Omental fat pad (tissue), 4 donors: ENCODE measurements around the gene PRAC2. TPM values are rescaled to one million over a fixed set of nuclear protein-coding genes. Genes with fewer than 3 reads are reported as not detected.

Experiments used
- ATAC-seq: fragments of 150-250 bp; one replicate; pipeline ENCODE4 v1.9.1; 2016; ENCODE audit warnings: mild to moderate bottlenecking, moderate library complexity; ENCODE audit not compliant: low FRiP score
- DNase-seq: peaks from one replicate; pipeline ENCODE4 v3.0.0-alpha.2; 2019; ENCODE audit warnings: low spot score
- total RNA-seq, 4 donors: library from RNA; depleted of rRNA; stranded (reverse); fragments of >200 nt; gene quantifications; one replicate each; pipeline ENCODE4 v1.1.0, GENCODE V29; 2016
- TF ChIP-seq, protein P1 (sequence below), 3 donors: fragments of 450-650 bp; IDR thresholded peaks; one replicate each; pipeline ENCODE4 v1.5.1; 2016 to 2017; ENCODE audit warnings: antibody characterized with exemption in 3 of 3, mild to moderate bottlenecking in 3 of 3, moderate library complexity in 2 of 3

The PRAC2 gene
- total RNA-seq, 4 donors from 2014 or later: not detected

DNA sequence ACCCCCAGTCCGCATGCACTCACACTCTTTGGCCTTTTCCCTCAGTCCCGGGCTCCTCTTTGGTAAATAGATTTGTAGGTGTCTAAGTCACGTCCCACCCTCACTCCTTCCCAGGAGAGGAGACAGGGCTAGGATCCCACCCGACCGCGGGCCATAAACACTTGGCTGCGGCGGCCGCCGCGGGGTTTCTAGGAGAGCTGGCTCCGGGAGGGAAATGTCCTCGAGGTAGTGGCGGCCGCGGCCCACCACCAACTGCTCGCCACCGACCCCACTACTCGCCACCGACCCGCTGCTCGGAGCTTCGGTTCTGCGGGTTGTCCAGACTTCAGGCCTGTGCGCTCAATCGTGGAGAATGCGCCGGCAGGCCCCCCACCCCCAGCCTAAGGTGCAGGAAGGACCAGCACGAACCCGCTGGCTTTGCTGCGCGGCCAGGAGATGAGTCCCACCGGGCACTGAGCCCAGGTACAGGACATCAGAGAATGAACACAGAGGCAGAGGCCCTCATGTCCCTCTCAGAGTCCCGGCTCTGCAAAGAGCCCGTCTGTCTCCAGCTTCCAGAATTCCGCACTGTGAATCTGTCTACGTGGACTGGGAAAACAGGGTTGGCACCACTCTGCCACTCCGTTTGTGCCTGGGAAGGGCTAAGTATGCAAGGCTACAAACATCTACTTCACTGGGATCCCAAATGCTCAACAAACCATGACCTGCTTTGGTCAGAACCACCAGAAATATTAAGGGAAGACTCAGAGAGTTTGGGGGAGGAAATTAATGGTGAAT is 2.5 kb downstream of the PRAC2 start:
- ATAC-seq (no peak), DNase-seq (no peak)
- TF ChIP-seq, protein P1, sequence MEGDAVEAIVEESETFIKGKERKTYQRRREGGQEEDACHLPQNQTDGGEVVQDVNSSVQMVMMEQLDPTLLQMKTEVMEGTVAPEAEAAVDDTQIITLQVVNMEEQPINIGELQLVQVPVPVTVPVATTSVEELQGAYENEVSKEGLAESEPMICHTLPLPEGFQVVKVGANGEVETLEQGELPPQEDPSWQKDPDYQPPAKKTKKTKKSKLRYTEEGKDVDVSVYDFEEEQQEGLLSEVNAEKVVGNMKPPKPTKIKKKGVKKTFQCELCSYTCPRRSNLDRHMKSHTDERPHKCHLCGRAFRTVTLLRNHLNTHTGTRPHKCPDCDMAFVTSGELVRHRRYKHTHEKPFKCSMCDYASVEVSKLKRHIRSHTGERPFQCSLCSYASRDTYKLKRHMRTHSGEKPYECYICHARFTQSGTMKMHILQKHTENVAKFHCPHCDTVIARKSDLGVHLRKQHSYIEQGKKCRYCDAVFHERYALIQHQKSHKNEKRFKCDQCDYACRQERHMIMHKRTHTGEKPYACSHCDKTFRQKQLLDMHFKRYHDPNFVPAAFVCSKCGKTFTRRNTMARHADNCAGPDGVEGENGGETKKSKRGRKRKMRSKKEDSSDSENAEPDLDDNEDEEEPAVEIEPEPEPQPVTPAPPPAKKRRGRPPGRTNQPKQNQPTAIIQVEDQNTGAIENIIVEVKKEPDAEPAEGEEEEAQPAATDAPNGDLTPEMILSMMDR (IDR thresholded peaks at IDR 0.05): no peak

DNA sequence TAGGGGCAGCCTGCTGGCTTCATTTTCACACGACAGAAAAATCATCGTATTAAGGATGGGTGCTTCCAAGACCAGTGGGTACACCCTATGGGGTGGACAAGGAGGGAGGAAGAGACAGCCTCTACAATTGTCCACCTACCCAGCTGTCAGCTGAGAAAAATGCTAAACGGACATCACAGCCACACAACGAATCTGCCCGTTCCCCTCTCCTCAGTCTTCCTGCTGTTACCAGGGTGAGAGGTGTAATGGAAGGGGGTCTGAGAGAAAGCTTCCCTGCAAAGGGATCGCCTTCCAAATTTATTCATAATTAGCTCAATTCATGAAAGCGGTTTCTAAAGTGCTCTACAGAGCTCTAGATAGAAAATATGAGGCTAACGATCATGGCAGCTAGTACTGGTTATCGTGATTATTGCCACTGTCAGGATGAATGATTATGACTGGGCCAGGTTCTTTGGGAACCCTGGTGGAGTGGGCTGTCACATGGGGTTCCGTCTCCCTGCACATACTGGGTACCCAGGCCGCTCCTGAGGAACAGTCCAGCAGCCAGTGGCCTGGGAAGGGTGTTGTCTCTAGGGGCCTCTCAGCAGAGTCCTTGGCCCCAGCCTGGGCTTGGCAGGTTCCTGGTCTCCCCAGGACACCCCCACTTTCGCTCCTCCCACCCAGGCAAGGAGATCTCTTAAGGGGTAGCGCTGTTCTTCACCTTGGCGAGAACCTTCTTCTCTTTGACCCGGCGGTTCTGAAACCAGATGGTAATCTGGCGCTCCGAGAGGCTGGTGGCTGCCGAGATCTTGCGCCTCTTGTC is 3.3 kb downstream of the PRAC2 start:
- ATAC-seq: no peak
- TF ChIP-seq, protein P1 (IDR thresholded peaks at IDR 0.05): no peak
- no peak for DNase-seq

DNA sequence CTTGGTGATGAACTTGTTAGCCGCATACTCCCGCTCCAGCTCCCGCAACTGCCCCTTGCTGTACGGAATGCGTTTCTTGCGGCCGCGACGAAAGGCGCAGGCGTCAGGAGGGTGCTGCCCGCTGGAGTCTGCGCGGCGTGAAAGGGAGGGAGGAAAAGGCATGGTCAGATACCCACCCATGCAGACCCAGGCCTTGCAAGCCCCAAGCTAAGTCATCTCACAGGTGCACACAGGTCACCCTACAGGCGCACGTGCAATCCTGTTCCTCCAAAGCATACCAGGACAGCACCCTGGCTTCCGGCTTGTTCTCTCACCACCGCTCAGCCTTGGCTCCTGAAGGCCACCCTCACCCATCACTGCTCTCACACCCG is 3.9 kb downstream of the PRAC2 start:
- TF ChIP-seq, protein P1 (IDR thresholded peaks at IDR 0.05): no peak
- DNase-seq: no peak
- ATAC-seq: no peak

DNA sequence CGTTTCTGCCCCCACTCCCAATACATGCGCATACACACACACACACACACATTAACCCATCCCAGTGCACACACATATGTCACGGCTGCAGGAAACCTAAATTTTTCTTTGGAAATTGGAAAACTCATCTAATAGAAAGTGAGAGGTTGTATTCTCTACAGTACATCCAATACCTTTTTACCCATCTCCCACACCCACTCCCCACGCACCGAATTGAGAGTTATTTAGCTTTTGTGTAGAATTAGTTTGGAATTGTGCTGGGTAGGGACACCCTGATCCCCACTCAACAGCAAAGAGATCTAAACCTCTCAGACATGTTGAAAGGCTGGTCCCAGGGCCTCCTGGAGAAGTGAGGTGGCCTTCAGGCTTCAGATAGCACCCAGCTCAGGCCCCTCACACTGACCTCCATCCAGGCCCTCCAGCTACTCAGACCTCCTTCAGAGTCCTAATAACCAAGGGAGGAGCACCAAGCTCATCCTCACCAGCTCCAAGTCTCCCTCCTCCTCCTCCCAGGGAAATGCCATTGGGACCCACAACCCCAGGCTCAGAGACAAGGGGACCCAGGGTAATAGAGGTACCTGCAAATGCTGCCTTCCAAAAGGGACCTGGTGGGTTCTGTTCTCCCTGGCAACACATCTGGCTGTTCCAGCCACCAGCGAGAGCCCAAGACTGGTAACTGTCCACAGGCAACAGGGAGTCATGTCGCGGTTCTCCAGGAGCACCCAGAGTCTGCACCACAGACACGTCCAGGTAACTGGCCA is 4.6 kb downstream of the PRAC2 start:
- DNase-seq (no peak), ATAC-seq (no peak)
- TF ChIP-seq, protein P1 (IDR thresholded peaks at IDR 0.05): no peak

DNA sequence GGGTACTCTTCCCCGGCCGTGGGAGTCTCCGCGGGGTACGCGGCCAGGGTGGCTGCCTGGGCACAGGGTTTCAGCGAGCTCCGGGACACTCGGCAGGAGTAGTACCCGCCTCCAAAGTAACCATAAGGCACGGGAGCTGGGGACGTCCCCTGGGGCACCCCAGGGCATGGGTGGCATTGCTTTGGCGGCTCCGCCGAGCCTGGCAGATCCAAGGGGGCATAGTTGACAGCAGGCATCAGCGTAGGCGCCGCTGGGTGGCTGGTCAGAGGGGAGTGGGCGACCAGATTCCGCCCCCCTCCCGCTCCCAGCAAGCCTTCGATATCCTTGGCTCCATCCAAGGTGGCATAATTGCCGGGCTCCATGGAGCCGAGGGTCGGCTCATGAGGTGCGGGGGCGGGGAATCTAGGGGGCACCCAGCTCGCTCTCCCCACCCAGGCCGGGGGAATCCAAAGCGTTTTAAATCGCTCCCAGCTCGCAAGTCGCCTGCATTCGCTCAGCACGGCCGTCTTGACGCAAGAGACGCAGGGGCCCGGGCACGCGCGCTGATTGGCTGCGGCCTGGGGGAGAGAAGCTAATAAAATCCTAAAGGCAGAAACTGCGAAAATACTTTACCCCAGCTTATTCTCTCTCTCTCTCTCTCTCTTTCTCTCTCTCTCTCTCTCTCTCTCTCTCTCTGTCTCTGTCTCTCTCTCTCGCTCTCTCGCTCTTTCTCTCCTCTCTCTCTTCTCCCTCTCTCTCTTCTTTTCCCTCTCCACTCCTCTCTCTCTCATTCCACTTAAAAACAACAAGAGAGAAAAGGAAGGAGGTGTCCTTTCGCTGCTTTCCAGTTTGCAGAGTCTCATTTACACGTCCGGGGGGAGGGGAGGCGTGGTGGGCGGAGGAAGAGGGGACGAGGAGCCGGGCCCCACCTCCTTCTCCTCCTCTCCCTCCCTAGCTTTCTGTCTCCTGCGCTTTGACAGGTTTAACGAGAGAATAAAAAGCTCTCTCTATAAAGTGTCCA is 5.5 kb downstream of the PRAC2 start, which contains the start of gene HOXB13:
Gene HOXB13 (minus strand): TSS at position 519 of the 1,000 bp plus-strand sequence. CDS start 157 bp downstream, at position 362.
- TF ChIP-seq, protein P1 (IDR thresholded peaks at IDR 0.05): no peak
- DNase-seq: no peak
- ATAC-seq: no peak
